Loucy (cell line): Measurements from ENCODE around the gene PTMA.

ENCODE experiments used
- H2AFZ ChIP-seq: fragments of 200-600 bp; sonication (generic); 2 replicates; pipeline ENCODE4 v1.6.0; 2016; ENCODE audit warnings: antibody characterized with exemption, mild to moderate bottlenecking, low read length, moderate library complexity
- H3F3A ChIP-seq: fragments of 200-600 bp; 2 replicates; pipeline ENCODE4 v1.6.0; 2016; ENCODE audit warnings: antibody characterized with exemption, low read depth, mild to moderate bottlenecking
- H3K27me3 ChIP-seq: fragments of 200-600 bp; sonication (generic); 2 replicates; pipeline ENCODE4 v1.6.1; 2014; ENCODE audit warnings: low read length, mild to moderate bottlenecking; ENCODE audit not compliant: insufficient read depth, poor library complexity, severe bottlenecking
- H3K36me3 ChIP-seq: fragments of 200-600 bp; sonication (generic); 2 replicates; pipeline ENCODE4 v1.6.1; 2016; ENCODE audit warnings: low read length; ENCODE audit not compliant: insufficient read depth
- H3K4me1 ChIP-seq: fragments of 200-600 bp; sonication (generic); 2 replicates; pipeline ENCODE4 v1.5.1; 2014; ENCODE audit warnings: low read length, mild to moderate bottlenecking; ENCODE audit not compliant: insufficient read depth, poor library complexity, severe bottlenecking
- H3K4me2 ChIP-seq: fragments of 200-600 bp; sonication (generic); 2 replicates; pipeline ENCODE4 v1.6.0; 2014; ENCODE audit warnings: antibody characterized with exemption, low read length, low read depth, mild to moderate bottlenecking; ENCODE audit not compliant: poor library complexity, severe bottlenecking
- H3K4me3 ChIP-seq: fragments of 200-600 bp; sonication (generic); 2 replicates; pipeline ENCODE4 v1.5.1; 2014; ENCODE audit warnings: low read length, mild to moderate bottlenecking, mixed read lengths; ENCODE audit not compliant: poor library complexity, severe bottlenecking
- H3K79me2 ChIP-seq: fragments of 200-600 bp; sonication (generic); 2 replicates; pipeline ENCODE4 v1.6.1; 2014; ENCODE audit warnings: low read length; ENCODE audit not compliant: insufficient read depth
- H3K9ac ChIP-seq: fragments of 200-600 bp; sonication (generic); 2 replicates; pipeline ENCODE4 v1.6.0; 2014; ENCODE audit warnings: mild to moderate bottlenecking, low read depth, low read length, moderate library complexity; ENCODE audit not compliant: poor library complexity, severe bottlenecking
- H3K9me2 ChIP-seq: fragments of 200-600 bp; sonication (generic); replicated peaks from 2 replicates; pipeline ENCODE4 v1.6.1; 2016; ENCODE audit warnings: low read depth, low read length, mixed read lengths
- H3K9me3 ChIP-seq: fragments of 200-600 bp; sonication (generic); 2 replicates; pipeline ENCODE4 v1.6.1; 2014; ENCODE audit warnings: mild to moderate bottlenecking, antibody characterized with exemption, low read length, low read depth; ENCODE audit not compliant: insufficient read depth
- H4K20me1 ChIP-seq: fragments of 200-600 bp; sonication (generic); 2 replicates; pipeline ENCODE4 v1.6.0; 2014; ENCODE audit warnings: antibody characterized with exemption, low read length, mild to moderate bottlenecking; ENCODE audit not compliant: insufficient read depth, poor library complexity, severe bottlenecking
- CTCF ChIP-seq: fragments of 200-600 bp; sonication (generic); conservative IDR thresholded peaks from 2 replicates; pipeline ENCODE4 v1.5.1; 2014; ENCODE audit warnings: mild to moderate bottlenecking, antibody characterized with exemption, low read length
- EZH2phosphoT487 ChIP-seq: fragments of 200-600 bp; IDR thresholded peaks from 2 replicates; pipeline ENCODE4 v1.6.1; 2018; ENCODE audit warnings: antibody characterized with exemption, mild to moderate bottlenecking, moderate library complexity, borderline replicate concordance

PTMA gene

DNA sequence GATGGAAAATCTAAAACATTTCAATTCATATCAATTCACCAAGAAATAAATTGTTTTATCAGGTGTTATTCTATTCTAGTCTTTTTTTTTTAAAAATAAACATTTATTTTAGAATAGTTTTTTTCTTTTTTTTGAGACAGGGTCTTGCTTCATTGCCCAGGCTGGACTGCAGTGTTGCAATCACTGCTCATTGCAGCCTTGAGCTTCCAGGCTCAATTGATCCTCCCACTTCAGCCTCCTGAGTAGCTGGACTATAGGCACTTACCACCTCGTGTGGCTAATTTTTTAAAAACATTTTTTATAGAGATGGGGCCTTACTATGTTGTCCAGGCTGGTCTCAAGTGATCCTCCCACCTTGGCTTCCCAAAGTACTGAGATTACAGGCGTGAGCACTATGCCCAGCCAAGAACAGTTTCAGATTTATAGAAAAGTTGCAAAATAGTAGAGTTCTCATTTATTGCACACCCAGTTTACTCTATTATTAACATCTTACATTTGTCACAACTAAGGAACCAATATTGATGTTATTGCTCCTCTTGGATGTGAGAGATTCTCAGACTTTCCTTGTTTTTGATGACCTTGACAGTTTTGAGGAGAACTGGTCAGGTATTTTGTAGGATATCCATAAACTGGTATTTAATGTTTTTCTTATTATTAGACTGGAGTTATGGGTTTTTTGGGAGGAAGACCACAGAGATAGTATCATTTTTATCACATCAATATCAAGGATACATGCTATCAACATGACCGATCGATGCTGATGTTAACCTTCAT is 42.9 kb downstream of the PTMA start:
- Histone ChIP-seq H3K4me1 (peaks cover 4% of the 10 kb centered on the region), H4K20me1 (no peaks in the 10 kb centered on the region), H3K79me2 (no peaks in the 10 kb centered on the region), H3K9me2 (no peaks in the 10 kb centered on the region), H3K4me3 (no peak overlapping the region), H3K9me3 (no peaks in the 10 kb centered on the region), H3F3A (no peaks in the 10 kb centered on the region), H3K27me3 (no peaks in the 10 kb centered on the region), H2AFZ (no peak overlapping the region), H3K36me3 (no peaks in the 10 kb centered on the region), H3K4me2 (no peak overlapping the region), H3K9ac (no peak overlapping the region)
- TF ChIP-seq CTCF: no peak
- no peak for TF ChIP-seq EZH2phosphoT487

GRCh38 chr2:231752061-231752460 is 43.7 kb downstream of the PTMA start:
- TF ChIP-seq CTCF (no peak), EZH2phosphoT487 (no peak)
- no peaks in the 10 kb centered on the region for H3K9me3 ChIP-seq
- peaks cover 4% of the 10 kb centered on the region for H3K4me1 ChIP-seq
- no peaks in the 10 kb centered on the region for H3F3A ChIP-seq
- no peak overlapping the region for H3K4me2 ChIP-seq
- H2AFZ ChIP-seq: no peak overlapping the region
- H4K20me1 ChIP-seq: no peaks in the 10 kb centered on the region
- no peaks in the 10 kb centered on the region for H3K36me3 ChIP-seq
- no peaks in the 10 kb centered on the region for H3K27me3 ChIP-seq
- H3K79me2 ChIP-seq: no peaks in the 10 kb centered on the region
- H3K9me2 ChIP-seq: no peaks in the 10 kb centered on the region
- H3K4me3 ChIP-seq: no peak overlapping the region
- H3K9ac ChIP-seq: no peak overlapping the region

DNA sequence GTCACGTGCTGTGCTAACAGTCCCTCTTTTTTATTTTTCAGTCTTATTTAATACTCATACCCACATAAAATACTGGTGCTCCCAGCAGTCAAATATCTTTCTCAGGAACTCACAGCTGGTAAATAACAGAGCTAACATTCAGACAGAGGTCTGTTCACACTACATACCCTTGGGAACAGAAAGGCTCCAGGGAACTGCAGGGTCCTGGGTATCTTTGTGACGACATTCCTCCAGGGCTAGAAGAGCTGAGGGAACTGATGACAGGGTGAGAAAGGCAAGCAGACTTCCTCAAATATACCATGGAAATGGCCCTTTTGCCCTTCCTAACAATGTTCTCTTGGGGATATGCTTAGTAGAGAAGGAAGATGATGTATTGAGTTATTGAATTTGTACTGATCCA is 53.4 kb downstream of the PTMA start:
- Histone ChIP-seq H3F3A (0 out of 2 replicates have a peak, but pooled peaks cover 4% of the 10 kb centered on the region), H2AFZ (no peak overlapping the region), H4K20me1 (no peaks in the 10 kb centered on the region), H3K4me2 (no peak overlapping the region), H3K79me2 (no peaks in the 10 kb centered on the region), H3K36me3 (no peaks in the 10 kb centered on the region), H3K27me3 (no peaks in the 10 kb centered on the region), H3K9ac (no peak overlapping the region), H3K4me1 (peaks cover 27% of the 10 kb centered on the region), H3K9me3 (no peaks in the 10 kb centered on the region), H3K4me3 (no peak overlapping the region), H3K9me2 (no peaks in the 10 kb centered on the region)
- TF ChIP-seq CTCF: no peak
- no peak for TF ChIP-seq EZH2phosphoT487
